Stimulated activated CD4-positive, alpha-beta T cell treated with anti-CD3 and anti-CD28 coated beads, Interleukin-12 subunit alpha, Interleukin-12 subunit beta, amount 100 ng/mL, for 24 hours (primary cell): Measurements from ENCODE around the gene JDP2.

ENCODE experiments used
- DNase-seq, 2 experiments: peaks; one replicate each; pipeline ENCODE4 v3.0.0-alpha.2; 2020; ENCODE audit warnings: low read depth in 2 of 2

Gene JDP2

DNA sequence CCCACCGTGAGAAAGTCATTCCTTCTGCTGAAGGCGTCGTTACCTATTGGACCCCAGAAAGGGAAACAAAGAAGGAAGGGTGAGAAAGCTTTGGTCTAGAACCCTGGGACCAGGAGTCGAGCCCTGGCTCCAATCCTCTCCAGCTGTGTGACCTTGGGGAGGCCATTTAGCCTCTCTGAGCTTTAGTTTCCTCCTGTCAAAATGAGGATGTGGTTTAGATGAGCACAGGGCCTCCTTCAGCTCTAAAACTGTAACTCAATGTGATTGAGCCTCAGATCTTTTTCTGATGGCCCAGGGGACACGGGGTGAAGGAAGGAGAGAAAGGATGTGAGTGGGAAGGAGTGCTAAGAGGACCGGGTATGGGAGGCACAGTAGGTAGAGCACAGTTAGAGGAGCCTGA, 7.7 kb downstream of the JDP2 start:
- DNase-seq: no peak

DNA sequence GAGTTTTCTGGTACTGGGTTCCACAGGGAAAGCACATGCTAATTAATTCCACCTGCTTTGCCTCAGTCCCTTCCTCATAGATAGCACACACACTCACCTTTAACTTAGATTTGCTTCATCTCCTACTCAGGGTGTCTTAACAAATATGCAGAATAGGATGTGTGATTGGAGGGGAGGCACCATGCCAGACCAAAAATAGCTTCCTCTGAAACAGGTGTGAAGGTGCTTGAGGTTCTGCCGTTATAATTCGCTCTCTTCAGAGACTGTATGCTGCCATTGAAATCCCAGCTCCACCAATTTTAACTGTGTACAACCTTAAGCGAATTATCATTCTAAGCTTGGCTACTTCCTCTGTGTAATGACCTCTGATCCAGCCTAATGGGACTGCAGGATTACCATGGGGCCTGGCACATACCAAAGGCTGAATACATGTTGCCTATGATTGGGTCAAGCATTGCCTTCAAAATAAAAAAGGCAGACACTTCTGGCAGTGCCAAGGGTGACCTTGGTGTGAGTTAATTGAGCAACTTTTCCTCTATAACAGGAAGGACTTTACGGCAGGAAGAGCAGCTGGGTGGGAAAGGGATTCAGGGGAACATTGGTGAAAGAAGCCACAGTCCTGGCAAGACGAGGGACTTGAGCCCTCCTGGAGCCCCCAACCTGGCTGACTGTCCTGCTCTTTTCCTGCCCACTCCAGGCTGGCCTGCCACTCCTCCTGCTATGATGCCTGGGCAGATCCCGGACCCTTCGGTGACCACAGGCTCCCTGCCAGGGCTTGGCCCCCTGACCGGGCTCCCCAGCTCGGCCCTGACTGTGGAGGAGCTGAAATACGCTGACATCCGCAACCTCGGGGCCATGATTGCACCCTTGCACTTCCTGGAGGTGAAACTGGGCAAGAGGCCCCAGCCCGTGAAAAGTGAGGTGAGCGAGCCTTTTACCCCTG, 9.7 kb downstream of the JDP2 start:
- no peak for DNase-seq

DNA sequence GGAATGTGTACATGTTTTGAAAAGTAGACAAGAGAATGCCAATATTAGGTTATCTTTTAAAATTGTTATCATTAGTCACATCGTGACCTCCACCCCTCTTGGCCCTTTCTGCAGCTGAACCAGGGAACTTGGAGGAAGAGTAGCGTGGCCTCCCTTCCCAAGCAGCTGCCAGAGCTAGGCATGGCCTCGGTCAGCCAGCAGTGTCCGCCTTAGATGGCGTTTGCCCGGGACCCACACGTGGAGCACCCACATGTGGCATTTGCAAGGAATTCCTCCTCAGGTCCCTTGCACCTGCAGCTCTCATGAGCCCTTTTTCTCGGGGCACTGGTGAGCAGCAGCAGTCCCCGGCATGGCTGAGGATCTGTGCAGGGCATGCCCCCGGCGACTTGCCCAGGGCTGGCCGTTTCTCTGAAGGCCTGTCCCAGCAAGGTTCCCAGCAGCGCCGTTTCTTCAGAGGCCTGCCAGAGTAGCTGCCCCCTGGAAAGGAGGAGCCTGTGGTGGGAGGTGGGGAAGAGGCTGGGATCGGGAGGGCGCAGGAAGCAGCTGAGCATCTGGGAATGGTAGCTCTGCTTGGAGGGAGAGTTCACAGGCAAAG, 10.8 kb downstream of the JDP2 start:
- no peak for DNase-seq

DNA sequence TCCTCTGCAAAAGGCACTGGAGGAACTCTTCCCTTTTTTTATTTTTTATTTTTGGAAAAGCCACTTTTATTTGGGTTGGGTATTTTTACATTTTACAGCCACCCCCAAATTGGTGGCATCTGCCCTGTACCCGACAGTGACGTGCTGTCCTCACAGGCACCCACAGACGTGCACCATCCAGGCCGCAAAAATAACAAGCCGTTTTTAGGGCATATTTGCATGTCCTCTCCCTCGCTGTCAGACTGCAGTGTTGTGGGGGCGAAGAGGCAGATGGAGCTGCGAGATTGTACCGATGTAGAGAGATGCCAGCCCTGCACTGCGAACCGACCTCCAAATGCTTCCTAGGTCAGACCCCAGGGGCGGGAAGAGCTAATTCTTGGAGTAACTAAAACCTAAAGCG, 12.2 kb downstream of the JDP2 start:
- no peak for DNase-seq

DNA sequence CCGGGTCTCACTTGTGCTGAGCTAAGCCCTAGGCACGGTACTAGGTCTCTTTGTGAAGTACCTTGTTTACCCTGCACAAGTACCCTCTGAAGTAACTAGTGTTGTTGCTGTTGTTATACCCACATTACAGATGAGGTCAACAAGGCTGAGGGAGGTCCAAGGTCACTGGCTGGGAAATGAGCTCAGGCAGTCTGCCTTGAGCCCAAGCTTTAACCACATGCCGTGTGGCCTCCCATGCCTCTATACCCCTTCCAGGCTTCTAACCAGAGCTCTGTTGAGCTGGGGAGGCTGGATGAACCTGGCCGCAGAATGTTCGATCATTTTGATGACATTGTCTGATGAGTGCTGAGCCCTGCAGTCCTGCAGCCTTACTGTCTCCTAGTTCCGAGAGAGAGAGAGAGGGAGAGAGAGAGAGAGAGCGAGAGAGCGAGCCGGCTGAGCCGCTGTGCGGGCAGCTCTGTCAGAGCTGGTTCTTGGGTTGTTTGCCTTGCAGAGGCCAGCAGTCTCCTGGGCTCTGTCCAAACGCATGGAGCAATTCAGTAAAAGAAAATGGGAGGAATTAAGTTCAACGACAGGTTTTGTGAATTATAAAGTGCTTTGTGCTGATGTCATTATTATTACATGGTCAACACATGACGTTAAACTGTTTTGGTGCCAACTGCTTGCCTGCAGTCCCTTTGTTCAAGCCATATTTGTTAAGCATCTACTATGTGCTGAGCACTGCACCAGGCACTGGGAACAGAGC, 13.1 kb downstream of the JDP2 start:
- no peak for DNase-seq

DNA sequence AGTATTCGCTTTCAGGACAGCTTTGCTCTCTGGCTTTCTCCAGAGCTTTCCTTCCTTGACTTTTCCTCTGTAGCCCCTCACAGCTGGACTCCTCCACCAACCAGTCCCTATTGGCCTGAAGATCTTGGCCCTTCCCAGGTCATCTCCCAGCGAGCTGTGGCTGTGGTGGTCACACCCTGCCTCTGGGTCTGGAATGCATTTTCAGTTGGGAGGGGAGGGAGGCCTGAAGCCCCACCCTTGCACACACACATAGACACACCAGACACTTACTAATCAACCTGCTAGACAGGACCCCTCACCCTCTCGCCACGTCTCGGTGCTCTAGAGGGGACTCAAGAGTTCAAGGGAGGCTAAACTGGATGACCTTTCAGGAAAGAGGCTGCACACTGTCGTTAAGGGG, 13.9 kb downstream of the JDP2 start:
- no peak for DNase-seq

DNA sequence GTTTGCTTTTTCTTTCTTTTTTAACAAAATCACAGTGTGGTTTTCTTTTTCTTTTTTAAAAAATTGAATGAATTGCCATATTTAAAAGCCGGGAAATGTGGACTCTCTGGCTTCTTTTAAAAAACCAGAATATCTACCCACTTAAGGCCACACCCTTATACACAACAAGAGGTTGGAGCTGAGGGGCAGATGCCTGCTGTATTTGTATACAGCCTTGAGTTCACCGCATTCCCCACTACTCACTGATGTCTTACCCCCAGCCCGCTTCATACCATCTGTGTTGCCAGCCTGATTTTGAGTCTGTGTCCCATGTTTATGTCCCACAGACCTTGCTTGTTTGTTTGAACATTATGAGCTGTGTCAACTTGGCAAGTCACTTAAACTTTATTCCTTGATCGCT, 14.3 kb downstream of the JDP2 start:
- DNase-seq: no peak

DNA sequence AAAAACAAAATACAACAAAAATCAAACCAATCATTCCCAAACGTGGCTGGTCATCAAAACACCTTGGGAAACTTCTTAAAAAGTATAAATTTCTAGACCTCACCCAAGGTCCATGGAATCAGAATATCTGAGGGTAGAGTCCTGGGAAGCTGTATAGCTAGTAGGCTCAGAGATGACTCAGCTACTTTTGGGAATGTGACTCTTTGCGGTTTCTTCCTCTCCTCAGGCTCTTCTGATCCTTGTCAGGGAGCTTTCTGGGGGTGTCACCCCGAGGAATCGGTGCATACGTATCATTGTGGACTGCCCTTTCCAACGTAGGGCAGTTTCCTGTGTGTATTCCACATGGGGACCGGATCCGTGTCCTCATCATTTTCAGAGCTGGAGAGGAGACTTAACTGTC, 14.8 kb downstream of the JDP2 start:
- no peak for DNase-seq

DNA sequence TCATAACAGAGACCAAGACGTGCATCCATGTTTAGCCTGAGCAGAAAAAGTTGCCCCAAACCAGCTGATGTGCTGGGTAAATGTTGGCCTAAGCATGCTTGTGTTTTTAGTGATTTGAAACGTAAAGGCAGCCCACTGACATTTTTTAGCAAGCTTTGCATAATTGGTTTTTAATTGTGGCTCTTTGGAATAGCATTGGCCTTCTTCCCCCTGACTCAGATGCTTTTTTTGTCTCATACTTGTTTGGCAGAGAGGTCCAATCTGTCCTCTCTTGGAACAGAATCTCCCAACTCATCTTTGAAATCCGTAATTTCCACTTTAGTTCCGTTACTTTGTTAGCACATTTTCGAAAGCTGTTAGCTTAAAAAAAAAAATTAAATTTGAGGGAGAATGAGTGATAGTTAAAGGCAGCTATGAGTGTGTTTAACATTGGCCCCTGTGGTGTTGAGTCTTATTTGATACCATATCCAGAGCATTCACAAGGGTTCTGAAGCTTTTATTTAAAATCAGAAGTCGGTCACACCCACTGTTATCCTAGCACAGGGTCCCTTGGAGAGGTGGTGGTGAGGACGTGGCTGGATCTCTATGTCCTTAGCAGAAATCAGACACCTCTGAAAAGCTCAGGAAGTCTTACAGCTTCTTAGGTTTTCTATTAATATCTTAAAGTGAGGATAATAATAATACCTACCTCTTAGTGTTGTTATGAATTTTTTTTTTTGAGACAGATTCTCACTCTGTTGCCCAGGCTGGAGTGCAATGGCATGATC, 15.6 kb downstream of the JDP2 start:
- no peak for DNase-seq

DNA sequence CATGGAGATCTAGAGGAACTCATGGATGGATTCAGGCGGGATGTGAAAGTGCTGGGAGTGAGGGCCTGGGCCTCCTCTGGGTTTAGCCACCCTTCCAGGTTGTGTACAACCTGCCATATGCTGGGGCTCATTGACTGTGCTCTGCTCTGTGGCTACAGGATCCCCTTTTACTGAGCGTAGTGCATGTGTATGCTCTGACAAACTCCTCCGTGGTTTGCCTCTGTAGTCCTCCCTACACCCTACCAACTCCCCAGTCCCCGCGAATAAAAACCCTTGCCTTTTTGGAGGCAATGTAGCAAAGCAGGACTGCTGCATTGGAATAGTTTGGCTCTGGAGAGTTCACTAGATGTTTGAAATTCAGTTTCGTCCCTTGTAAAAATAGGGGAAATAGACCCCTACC, 17.4 kb downstream of the JDP2 start:
- DNase-seq: no peak

DNA sequence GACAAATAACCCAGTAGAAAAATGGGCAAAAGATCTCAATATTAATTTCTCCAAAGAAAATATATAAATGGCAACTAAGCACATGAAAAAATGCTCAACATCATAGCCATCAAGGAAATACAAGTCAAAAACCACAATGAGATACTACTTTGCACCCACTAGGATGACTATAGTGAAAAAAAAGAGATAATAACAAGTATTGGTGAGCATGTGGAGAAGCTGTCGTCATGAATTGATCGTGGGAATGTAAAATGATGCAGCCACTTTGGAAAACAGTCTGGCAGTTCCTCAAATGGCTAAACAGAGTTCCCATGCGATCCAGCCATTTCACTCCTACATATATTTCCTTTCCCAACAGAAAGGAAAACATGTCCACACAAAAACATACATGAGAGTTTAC, 18.1 kb downstream of the JDP2 start:
- DNase-seq: no peak

DNA sequence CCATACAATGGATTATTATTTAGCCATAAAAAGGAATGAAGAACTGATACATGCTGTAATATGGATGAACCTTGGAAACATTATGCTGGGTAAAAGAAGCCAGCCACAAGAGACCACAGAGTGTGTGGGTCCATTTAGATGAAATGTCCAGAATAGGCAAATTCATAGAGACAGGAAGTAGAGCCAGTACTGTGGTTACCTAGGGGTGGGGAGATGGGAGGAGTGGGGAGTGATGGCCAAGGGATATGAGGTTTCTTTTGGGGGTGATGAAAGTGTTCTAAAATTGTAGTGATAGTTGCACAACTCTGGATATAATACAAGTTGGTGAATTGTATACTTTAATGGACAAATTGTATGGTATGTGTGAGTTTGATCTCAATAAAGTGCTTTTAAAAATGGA, 18.6 kb downstream of the JDP2 start:
- DNase-seq: no peak

DNA sequence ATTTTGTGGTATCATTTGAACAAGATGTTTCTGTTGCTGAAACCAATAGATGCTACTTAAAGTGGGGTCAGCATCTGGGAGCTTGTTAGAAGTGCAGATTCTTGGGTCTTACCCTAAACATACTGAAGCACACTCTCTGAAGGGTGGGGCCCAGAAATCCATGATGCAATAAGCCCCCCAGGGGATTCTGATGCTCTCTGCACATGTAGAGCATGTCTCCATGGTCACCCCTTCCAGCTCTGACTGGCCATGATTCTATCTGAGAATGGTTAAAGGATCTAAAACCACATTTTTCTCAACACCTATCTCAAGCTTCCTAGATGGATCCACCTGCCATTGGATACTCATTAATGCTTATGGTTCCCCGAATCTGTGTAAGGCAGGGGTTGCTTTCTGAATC, 20.4 kb downstream of the JDP2 start:
- no peak for DNase-seq

DNA sequence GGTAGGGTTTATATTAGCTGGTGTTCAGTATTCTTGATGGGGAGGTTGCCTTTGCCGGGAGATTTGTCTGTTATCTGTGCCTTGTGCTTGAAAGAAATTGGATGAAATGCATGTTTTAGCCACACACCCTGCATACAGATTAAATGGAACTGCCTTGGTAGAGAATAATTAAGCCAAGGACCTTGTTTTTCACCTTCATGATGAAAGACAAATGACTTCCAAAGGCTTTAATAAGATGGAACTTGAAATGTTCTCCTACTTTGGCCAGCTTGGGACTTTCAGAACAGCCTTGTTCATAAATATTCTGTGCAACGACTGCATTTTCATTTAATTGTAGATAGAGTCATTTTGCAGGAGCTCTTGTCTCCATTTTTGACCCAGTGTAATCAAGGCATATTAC, 21.2 kb downstream of the JDP2 start:
- DNase-seq: no peak

DNA sequence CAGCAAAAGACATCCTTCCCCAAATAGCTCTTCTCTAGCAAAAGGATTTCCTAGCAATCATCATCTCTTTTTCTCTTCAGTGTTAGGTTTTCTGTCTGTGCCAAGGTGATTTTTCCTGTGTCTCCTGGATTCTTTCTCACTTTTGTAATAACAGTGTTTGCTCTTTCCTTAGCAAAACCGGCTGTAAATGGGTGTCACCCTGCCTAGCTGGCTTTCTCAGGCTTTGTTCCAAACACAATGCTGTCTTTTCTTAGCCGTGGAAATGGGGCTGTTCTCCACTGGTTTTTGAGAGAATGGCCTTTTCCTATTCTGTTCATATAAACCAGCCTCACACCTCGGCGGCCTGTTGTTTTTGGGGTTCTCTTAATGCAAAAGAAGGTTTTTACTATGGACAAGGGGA, 21.9 kb downstream of the JDP2 start:
- DNase-seq: no peak

DNA sequence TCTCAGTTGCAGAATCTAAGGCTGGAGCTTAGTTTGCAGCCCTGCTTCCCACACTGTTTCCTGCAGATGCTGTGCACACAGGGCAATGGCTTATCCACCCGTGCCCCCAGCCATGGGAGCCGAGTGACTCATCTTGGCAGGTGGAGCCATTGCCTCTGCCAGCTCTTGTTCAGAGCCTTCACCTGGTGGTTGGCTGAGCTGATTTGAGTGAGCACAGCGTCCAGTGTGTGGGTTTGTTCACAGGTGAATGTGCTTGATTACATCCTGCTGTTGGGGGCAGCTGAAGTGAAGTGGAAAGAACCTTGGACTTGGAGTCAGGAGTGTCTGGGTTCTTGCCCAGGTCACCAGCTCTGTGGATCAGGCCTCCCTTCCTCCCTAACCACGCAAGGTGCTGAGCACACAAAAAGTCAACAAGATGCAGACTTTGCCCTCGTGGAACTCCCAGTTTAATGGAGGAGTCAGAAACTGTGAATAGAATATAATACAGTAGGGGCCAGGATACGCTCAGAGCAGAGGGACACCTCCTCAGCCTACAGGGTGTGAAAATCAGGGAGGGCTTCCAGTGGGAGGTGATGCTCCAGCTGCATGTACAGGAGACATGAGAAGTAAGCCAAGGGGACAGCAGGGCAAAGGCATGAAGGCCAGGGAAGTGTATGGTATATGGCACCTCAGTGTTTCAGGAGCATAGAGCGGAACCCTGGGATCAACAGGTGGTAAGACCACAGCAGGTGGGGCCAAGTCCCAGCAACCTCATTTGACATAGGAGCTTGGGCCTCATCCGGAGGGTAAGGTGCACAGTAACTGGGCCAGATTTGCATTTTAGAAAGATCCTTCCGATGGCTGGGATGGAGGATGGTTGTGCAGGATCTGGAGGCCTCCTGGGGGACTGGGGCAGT, 22.8 kb downstream of the JDP2 start:
- DNase-seq: no peak

DNA sequence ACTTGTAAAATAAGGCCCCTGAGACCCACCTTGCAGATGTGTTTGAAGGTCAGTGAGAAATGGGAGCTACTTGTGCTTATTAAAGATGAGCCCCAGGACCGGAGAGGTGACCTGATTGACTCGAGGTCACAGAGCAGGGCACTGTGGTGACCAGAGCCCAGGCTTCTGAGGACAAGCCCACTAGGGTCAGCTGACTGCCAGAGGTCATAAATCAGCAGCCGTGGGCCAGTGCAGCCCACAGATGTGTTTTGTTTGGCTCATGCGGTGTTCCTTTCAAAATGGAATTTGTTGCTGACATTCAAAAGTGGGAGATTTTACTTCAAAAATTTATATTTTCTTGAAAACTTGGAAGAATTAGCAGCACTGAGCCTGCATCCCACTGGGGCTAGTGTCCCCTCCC, 24.5 kb downstream of the JDP2 start:
- DNase-seq: no peak

DNA sequence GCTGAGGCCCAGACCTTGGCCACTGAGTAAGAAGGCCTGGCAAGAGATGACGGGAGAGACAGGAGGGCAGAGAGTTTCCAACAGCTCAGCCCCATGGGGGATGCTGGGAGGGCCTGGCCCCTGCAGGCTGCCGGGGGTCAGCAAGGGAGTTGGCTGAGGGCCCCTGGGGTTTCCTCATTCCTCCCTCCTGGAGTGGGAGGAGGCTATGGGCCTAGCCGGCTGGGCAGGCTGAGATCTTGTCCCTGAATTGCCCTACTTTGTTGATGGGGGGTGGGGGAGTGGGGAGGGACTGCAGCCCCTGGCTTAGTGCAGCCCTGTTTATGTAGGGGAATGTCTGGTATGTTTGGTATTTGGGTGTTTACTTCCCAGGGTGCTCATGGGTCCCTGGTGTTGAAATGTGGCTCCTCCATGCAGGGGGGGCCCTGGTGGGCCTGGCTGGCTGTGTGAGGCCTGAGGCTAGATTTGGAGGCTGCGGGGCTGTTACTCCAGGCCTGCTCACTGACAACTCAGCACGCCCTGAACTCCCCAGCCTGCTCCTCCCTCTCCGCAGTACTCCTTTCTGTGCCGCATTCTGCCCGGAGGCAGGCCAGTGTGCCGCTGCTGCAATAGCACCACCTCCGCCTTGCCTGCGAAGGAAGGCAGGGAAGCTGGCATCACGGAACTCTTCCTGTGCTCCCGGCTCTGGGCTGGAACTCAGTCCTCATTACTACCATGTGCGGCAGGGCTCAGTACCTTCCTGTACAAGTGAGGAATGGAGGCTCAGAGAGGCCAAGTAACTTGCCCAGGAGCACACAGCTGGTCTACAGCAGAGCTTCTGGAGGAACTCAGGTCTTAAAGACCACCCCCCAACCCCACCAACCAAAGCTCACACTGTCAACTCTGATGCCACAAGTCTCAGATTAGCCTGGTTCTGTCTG, 25.3 kb downstream of the JDP2 start:
- no peak for DNase-seq

DNA sequence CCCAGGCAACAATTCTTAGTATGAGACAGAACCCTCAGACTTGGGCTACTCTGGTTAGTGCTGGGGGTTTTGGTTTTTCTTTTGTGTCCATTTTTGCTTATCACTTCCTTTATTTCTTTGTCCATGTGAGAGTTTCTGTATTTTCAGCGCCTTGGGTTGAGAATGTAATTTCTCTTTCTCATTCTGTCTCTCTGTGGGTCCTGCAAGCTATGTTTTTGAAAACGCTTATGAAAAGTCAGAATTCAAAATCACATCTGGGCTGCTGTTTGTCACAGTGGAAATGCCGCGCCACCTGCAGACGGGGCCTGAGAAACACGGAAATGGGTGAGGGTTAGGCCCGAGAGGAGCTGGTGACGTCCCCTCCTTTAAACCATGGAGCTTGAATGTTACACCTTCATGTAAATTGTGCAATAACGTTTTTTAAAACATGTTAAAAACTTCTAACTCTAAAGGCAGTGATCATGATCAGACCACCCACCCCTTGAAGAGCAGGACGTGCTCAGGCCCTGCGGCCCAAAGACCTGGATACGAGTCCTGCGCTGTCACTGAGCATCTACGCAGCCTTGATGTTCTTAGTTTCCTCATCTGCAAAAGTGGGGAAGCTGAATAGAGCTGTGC, 26.1 kb downstream of the JDP2 start:
- DNase-seq: no peak
